PC-9 (cell line): Measurements from ENCODE around the gene TMEFF1.

ENCODE experiments used
- CTCF ChIP-seq: fragments of 200-600 bp; sonication (generic); conservative IDR thresholded peaks from 2 replicates; pipeline ENCODE4 v1.6.1; 2017; ENCODE audit warnings: mixed run types, antibody characterized with exemption, mild to moderate bottlenecking, moderate library complexity
- EZH2 ChIP-seq: fragments of 200-600 bp; sonication (generic); IDR thresholded peaks from 2 replicates; pipeline ENCODE4 v1.8.0; 2017; ENCODE audit warnings: antibody characterized with exemption, low read depth

- no peak for TF ChIP-seq CTCF
- no peak for TF ChIP-seq EZH2
Observed at GRCh38 chr9:100452894-100453293, 20.1 kb upstream of the TMEFF1 start.
